HUES64 (cell line): ENCODE measurements around the gene ZNF491.
"Not testable (repeated sequence)": the region's sequence is repeated elsewhere in the genome, so short reads cannot be mapped to it uniquely, and the experiment has no call there.

Source experiments
- H3K27ac ChIP-seq: 2 replicates; pipeline ENCODE4 v1.7.0; 2013; ENCODE audit warnings: low read depth, low read length, inconsistent platforms
- H3K27me3 ChIP-seq: 2 replicates; pipeline ENCODE4 v1.6.1; 2013; ENCODE audit warnings: mild to moderate bottlenecking, low read length; ENCODE audit not compliant: insufficient read depth
- H3K36me3 ChIP-seq: 2 replicates; pipeline ENCODE4 v1.6.1; 2013; ENCODE audit warnings: mild to moderate bottlenecking, low read length; ENCODE audit not compliant: insufficient read depth
- H3K4me1 ChIP-seq: 2 replicates; pipeline ENCODE4 v1.6.1; 2013; ENCODE audit warnings: mild to moderate bottlenecking, low read length, moderate library complexity; ENCODE audit not compliant: insufficient read depth
- H3K4me3 ChIP-seq: 2 replicates; pipeline ENCODE4 v1.5.1; 2013; ENCODE audit warnings: mild to moderate bottlenecking, low read length, moderate library complexity
- H3K9ac ChIP-seq: 2 replicates; pipeline ENCODE4 v1.6.1; 2013; ENCODE audit warnings: mild to moderate bottlenecking, low read depth, low read length
- H3K9me3 ChIP-seq: 2 replicates; pipeline ENCODE4 v1.6.1; 2013; ENCODE audit warnings: low read depth, low read length; ENCODE audit not compliant: insufficient read depth
- WGBS: fragments of 150-250, 120-280 bp; methylation state at CpG from one replicate; pipeline ENCODE4 v1.1.7; 2013; ENCODE audit warnings: missing lambda C conversion rate; 5-methylcytosine and 5-hydroxymethylcytosine counted together

The ZNF491 gene

DNA sequence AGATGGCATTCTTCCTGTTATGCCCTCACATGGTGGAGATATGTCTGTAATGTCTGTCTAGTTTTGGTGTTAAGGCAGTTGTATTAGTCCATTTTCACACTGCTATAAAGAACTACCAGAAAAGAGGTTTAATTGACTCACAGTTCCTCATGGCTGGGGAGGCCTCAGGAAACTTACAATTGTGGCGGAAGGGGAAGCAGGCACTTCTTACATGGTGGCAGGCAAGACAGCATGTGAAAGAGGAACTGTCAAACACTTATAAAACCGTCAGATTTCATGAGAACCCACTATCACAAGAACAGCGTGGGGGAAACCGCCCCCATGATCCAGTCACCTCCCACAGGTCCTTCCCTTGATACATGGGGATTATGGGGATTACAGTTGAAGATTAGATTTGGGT is 28.3 kb upstream of the ZNF491 start:
- H3K4me1 ChIP-seq = no peaks in the 10 kb centered on the region
- peaks cover 24% of the 10 kb centered on the region for H3K27me3 ChIP-seq
- no peak overlapping the region for H3K27ac ChIP-seq
- WGBS = 92% methylated on average over 4 of the region's 4 CpGs
- H3K4me3 ChIP-seq = no peak overlapping the region
- H3K9me3 ChIP-seq = peaks cover 37% of the 10 kb centered on the region
- H3K36me3 ChIP-seq = no peaks in the 10 kb centered on the region
- H3K9ac ChIP-seq = no peak overlapping the region

DNA sequence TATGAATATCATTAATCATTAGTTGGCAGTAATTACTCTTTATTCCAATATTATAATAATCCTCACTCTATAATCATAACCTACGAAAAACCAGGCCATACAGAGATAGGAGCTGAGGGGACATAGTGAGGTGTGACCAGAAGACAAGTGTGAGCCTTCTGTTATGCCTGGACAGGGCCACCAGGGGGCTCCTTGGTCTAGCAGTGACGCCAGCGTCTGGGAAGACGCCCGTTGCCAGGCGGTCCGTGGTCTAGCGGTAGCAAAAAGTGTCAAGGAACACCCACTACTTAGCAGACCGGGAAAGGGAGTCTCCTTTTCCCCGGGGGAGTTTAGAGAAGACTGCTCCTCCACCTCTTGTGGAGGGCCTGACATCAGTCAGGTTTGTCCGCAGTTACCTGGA is 26.8 kb upstream of the ZNF491 start:
- H3K27me3 ChIP-seq = peaks cover 24% of the 10 kb centered on the region
- not testable (repeated sequence) for H3K9ac ChIP-seq, H3K27ac ChIP-seq, H3K36me3 ChIP-seq, H3K4me1 ChIP-seq, H3K4me3 ChIP-seq
- 73% methylated on average over 11 of the region's 11 CpGs for WGBS
- peaks cover 47% of the 10 kb centered on the region for H3K9me3 ChIP-seq

DNA sequence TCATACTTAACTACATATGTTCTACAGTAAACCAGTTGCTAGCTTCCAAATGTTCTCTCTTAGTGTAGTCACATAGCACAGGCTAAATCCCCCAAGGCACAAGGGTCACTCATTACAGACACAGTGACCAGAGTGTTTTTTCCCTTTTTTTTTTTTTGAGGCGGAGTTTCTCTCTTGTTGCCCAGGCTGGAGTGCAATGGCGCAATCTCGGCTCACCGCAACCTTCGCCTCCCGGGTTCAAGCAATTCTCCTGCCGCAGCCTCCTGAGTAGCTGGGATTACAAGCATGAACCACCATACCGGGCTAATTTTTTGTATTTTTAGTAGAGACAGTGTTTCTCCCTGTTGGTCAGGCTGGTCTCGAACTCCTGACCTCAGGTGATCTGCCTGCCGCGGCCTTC is 21.7 kb upstream of the ZNF491 start:
- not testable (repeated sequence) for H3K4me1 ChIP-seq, H3K27ac ChIP-seq, H3K9ac ChIP-seq, H3K4me3 ChIP-seq, H3K27me3 ChIP-seq
- Histone ChIP-seq H3K36me3 (peaks cover 28% of the 10 kb centered on the region), H3K9me3 (peaks cover 79% of the 10 kb centered on the region)
- 97% methylated on average over 11 of the region's 11 CpGs for WGBS

- Histone ChIP-seq H3K9me3 (peaks cover 82% of the 10 kb centered on the region), H3K27ac (no peak overlapping the region), H3K27me3 (no peaks in the 10 kb centered on the region), H3K9ac (no peak overlapping the region), H3K4me3 (no peak overlapping the region), H3K36me3 (peaks cover 29% of the 10 kb centered on the region), H3K4me1 (no peaks in the 10 kb centered on the region)
- WGBS = 94% methylated on average over 7 of the region's 7 CpGs
Measured at GRCh38 chr19:11780431-11781020, 17.8 kb upstream of the ZNF491 start.

DNA sequence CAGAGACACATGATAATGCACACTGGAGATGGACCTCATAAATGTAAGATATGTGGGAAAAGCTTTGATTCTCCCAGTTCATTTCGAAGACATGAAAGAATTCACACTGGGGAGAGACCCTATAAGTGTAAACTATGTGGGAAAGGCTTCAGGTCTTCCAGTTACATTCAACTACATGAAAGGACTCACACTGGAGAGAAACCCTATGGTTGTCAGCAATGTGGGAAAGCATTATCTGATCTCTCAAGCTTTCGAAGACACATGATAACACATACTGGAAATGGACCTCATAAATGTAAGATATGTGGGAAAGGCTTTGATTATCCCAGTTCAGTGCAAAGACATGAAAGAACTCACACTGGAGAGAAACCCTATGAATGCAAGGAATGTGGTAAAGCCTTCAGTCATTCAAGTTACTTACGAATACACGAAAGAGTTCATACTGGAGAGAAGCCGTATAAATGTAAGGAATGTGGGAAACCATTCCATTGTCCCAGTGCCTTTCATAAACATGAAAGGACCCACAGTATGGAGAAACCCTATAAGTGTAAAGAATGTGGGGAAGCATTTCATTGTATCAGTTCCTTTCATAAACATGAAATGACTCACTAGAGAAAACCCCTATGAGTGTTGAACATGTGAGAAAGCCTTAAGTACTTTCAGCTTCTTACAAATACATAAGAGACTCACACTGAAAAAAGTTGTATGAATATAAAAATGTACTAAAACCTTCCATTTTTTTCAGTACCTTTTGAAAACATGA is 16.8 kb upstream of the ZNF491 start:
- Histone ChIP-seq H3K4me1 (no peaks in the 10 kb centered on the region), H3K9me3 (peaks cover 78% of the 10 kb centered on the region), H3K36me3 (peaks cover 29% of the 10 kb centered on the region), H3K27ac (no peak overlapping the region), H3K4me3 (no peak overlapping the region), H3K9ac (no peak overlapping the region), H3K27me3 (no peaks in the 10 kb centered on the region)
- 94% methylated on average over 5 of the region's 5 CpGs for WGBS

DNA sequence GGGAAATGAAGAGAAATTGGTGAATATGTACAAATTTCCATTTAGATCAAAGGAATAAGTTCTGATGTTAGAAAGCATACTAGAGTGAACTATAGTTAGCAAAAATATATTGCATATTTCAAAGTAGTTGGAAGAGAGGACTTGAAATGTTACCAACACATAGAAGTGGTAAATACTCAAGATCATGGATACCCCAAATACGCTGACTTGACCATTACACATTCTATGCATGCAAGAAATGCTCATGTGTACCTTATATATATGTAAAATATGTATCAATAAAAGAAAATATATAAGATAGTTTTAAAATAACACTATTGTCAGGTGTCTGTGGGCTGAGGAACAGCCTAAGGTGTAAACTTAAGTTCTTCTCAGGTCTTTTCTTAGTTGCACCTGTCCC is 14.6 kb upstream of the ZNF491 start:
- Histone ChIP-seq H3K27ac (no peak overlapping the region), H3K9ac (no peak overlapping the region), H3K9me3 (peaks cover 66% of the 10 kb centered on the region), H3K4me1 (no peaks in the 10 kb centered on the region), H3K36me3 (peaks cover 23% of the 10 kb centered on the region), H3K27me3 (no peaks in the 10 kb centered on the region), H3K4me3 (no peak overlapping the region)
- WGBS = no CpG with 5 or more reads among the region's 1 CpG

DNA sequence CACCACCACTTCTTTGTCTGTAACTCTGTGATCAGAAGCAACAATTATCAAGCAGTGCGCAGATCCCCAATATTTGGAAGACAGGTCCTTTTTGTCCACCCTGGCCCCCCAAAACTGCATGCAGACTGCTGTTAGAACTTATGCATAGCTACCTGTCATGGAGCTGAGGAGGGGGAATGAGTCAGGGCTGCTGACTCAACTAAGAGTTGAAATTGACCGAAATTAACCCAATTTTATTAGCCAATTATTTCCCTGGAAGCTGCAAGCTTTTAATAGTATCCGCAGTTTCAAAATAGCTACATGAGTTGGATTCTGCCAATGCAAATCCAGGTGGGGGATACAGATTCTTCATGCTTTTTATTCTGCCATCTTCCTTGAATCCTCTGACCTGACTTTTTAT is 14.0 kb upstream of the ZNF491 start:
- H3K27ac ChIP-seq = no peak overlapping the region
- no peaks in the 10 kb centered on the region for H3K4me1 ChIP-seq
- H3K4me3 ChIP-seq = no peak overlapping the region
- no peaks in the 10 kb centered on the region for H3K27me3 ChIP-seq
- H3K9me3 ChIP-seq = peaks cover 67% of the 10 kb centered on the region
- WGBS = 92% methylated on average over 3 of the region's 3 CpGs
- H3K9ac ChIP-seq = no peak overlapping the region
- H3K36me3 ChIP-seq = peaks cover 20% of the 10 kb centered on the region

- Histone ChIP-seq H3K4me1 (no peaks in the 10 kb centered on the region), H3K36me3 (no peaks in the 10 kb centered on the region), H3K9ac (no peak overlapping the region), H3K27me3 (no peaks in the 10 kb centered on the region), H3K27ac (no peak overlapping the region), H3K4me3 (no peak overlapping the region), H3K9me3 (peaks cover 46% of the 10 kb centered on the region)
- WGBS = 90% methylated on average over 3 of the region's 3 CpGs
Measured at GRCh38 chr19:11787536-11787935, 10.8 kb upstream of the ZNF491 start.

DNA sequence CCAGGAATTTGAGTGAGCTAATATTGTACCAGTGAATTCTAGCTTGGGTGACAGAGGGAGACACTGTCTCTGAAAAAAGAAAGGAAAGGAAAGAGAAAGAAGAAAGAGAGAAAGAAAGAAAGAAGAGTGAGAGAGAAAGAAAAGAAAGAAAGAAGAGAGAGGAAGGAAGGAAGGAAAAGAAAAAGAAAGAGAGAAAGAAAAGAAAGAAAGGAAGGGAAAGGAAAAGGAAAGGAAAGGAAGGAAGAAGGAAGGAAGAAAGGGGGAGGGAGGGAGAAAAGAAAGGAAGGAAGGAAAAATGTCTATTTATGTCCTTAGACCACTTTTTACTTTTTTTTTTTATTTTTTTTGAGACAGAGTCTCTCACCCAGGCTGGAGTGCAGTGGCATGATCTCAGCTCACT is 5.4 kb upstream of the ZNF491 start:
- Histone ChIP-seq H3K27me3 (peaks cover 14% of the 10 kb centered on the region; the same call in 1 of the 2 replicates), H3K27ac (no peak overlapping the region), H3K4me1 (peaks cover 4% of the 10 kb centered on the region), H3K9me3 (peaks cover 16% of the 10 kb centered on the region), H3K36me3 (no peaks in the 10 kb centered on the region), H3K9ac (no peak overlapping the region), H3K4me3 (no peak overlapping the region)

DNA sequence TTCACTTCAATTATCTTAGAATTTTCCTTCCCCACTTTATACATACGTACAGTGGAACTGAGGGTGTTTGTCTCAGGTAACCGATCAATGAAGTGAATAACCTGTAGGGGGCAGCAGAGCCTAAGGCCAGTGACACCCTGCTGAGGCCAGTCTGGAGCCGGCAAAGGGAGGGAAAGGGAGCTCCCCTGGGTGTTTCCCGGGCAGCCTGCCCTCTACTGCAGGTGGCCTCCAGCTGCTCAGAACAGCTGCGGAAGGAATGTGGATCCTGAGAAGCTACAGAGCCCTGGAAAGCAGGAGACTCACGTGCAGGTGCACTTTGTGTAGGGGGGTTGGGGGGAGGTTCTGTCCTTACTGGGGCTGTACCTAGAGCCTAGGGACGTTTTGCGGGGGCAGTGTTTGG is 832 bp upstream of the ZNF491 start:
- Histone ChIP-seq H3K4me1 (peaks cover 7% of the 10 kb centered on the region), H3K4me3 (peak overlapping the region; percentile 74; the same call in 1 of the 2 replicates), H3K9ac (no peak overlapping the region), H3K9me3 (0 out of 2 replicates have a peak, but pooled peaks cover 3% of the 10 kb centered on the region), H3K36me3 (no peaks in the 10 kb centered on the region), H3K27me3 (peaks cover 36% of the 10 kb centered on the region), H3K27ac (no peak overlapping the region)
- 9% methylated on average over 8 of the region's 8 CpGs for WGBS

- WGBS = 91% methylated on average over 11 of the region's 11 CpGs
- Histone ChIP-seq H3K27ac (no peak overlapping the region), H3K9ac (no peak overlapping the region), H3K4me3 (no peak overlapping the region), H3K27me3 (peaks cover 2% of the 10 kb centered on the region; the same call in 1 of the 2 replicates), H3K4me1 (no peaks in the 10 kb centered on the region), H3K9me3 (peaks cover 45% of the 10 kb centered on the region), H3K36me3 (no peaks in the 10 kb centered on the region)
Measured at GRCh38 chr19:11806354-11807098, 8.2 kb downstream of the ZNF491 start.
